HT1080 (cell line): ENCODE results near the gene IL32. TPM values are rescaled to one million over a fixed set of nuclear protein-coding genes. Genes with fewer than 3 reads are reported as not detected.

Source experiments
- DNase-seq: peaks from one replicate; pipeline ENCODE4 v3.0.0-alpha.2; 2015; ENCODE audit warnings: low read depth
- total RNA-seq: library from RNA; depleted of rRNA; stranded (reverse); fragments of >200 nt; shearing (Covaris generic); gene quantifications from 2 replicates; pipeline ENCODE4 v1.2.3, GENCODE V29; 2014

Gene IL32
- total RNA-seq, 1 experiment from 2014 or later: 2.5 TPM

- peak; percentile 19 for DNase-seq
Measured at GRCh38 chr16:3027983-3028715, 37.3 kb upstream of the IL32 start.

- DNase-seq: no peak
Measured at GRCh38 chr16:3028716-3029319, 36.6 kb upstream of the IL32 start.

- DNase-seq: no peak
Measured at GRCh38 chr16:3029491-3030221, 35.8 kb upstream of the IL32 start.

- no peak for DNase-seq
Measured at GRCh38 chr16:3030222-3031212, 34.9 kb upstream of the IL32 start.

- no peak for DNase-seq
Measured at GRCh38 chr16:3032624-3033023, 32.8 kb upstream of the IL32 start.

- no peak for DNase-seq
Measured at GRCh38 chr16:3035289-3035971, 30.0 kb upstream of the IL32 start.

GRCh38 chr16:3035972-3036725 lies 29.3 kb upstream of the IL32 start:
- DNase-seq: no peak

- no peak for DNase-seq
Measured at GRCh38 chr16:3036726-3037315, 28.6 kb upstream of the IL32 start, which contains the start of gene BICDL2. BICDL2 (minus strand) TSS chr16:3036944; CDS start chr16:3035496, 1,448 bp downstream.

- no peak for DNase-seq
Measured at GRCh38 chr16:3038256-3038655, 27.2 kb upstream of the IL32 start.

- DNase-seq: no peak
Measured at GRCh38 chr16:3038896-3039295, 26.5 kb upstream of the IL32 start.

GRCh38 chr16:3042376-3042775 lies 23.1 kb upstream of the IL32 start:
- DNase-seq: no peak

GRCh38 chr16:3044708-3045107 lies 20.7 kb upstream of the IL32 start:
- DNase-seq: no peak

- DNase-seq: no peak
Measured at GRCh38 chr16:3045758-3046640, 19.4 kb upstream of the IL32 start, which contains the start of gene MMP25. MMP25 (plus strand) TSS chr16:3046561; CDS start chr16:3046918, 357 bp downstream.

GRCh38 chr16:3046641-3047386 lies 18.6 kb upstream of the IL32 start:
- DNase-seq: no peak

- DNase-seq: no peak
Measured at GRCh38 chr16:3047387-3047720, 18.1 kb upstream of the IL32 start.

GRCh38 chr16:3049921-3050481 lies 15.4 kb upstream of the IL32 start:
- no peak for DNase-seq

- DNase-seq: no peak
Measured at GRCh38 chr16:3050487-3050886, 15.0 kb upstream of the IL32 start.
